ENCODE data around the gene EPB41L2. TPM values are rescaled to one million over a fixed set of nuclear protein-coding genes. Genes with fewer than 3 reads are reported as not detected.

Gene EPB41L2
- total RNA-seq, 2 experiments from 2014 or later, result 9.5 to 12.3 TPM

- H3K9me3 Mint-ChIP-seq, result peaks cover 2% of the 10 kb centered on the region
- ChIA-PET CTCF (no interaction called here), POLR2A (interaction anchor here (0.7 kb wide), 1 partner anchor 866 kb away, joined by 3 read pairs; no protein-coding TSS in a partner anchor)
- H3K4me3 ChIP-seq (ENCODE audit: low read length), result no peak overlapping the region
- H3K36me3 ChIP-seq (ENCODE audit: insufficient read depth, low read length), result no peaks in the 10 kb centered on the region
- TF ChIP-seq, protein P1, sequence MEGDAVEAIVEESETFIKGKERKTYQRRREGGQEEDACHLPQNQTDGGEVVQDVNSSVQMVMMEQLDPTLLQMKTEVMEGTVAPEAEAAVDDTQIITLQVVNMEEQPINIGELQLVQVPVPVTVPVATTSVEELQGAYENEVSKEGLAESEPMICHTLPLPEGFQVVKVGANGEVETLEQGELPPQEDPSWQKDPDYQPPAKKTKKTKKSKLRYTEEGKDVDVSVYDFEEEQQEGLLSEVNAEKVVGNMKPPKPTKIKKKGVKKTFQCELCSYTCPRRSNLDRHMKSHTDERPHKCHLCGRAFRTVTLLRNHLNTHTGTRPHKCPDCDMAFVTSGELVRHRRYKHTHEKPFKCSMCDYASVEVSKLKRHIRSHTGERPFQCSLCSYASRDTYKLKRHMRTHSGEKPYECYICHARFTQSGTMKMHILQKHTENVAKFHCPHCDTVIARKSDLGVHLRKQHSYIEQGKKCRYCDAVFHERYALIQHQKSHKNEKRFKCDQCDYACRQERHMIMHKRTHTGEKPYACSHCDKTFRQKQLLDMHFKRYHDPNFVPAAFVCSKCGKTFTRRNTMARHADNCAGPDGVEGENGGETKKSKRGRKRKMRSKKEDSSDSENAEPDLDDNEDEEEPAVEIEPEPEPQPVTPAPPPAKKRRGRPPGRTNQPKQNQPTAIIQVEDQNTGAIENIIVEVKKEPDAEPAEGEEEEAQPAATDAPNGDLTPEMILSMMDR (IDR thresholded peaks at IDR 0.05), result no peak
- H3K4me1 Mint-ChIP-seq (ENCODE audit: low read depth), result peaks cover 24% of the 10 kb centered on the region
- H3K4me3 Mint-ChIP-seq, result peak overlapping the region; percentile 54
- no peak overlapping the region for H3K27ac ChIP-seq (ENCODE audit: low read depth in 1 of 2, low read length in 2 of 2)
- intact Hi-C loops (cut with DNase I, micrococcal nuclease), result no loop called here
- H3K4me1 ChIP-seq (ENCODE audit: insufficient read depth, low read length), result peaks cover 18% of the 10 kb centered on the region
- H3K9me3 ChIP-seq (ENCODE audit: control insufficient read depth in 1 of 2, insufficient read depth in 1 of 2, low read length in 2 of 2), result no peaks in the 10 kb centered on the region
- ATAC-seq (ENCODE audit: poor library complexity) (no peak), DNase-seq (no peak)
- no peaks in the 10 kb centered on the region for H3K36me3 Mint-ChIP-seq (ENCODE audit: low read depth)
- no peaks in the 10 kb centered on the region for H3K27me3 ChIP-seq (ENCODE audit: control insufficient read depth in 1 of 2, insufficient read depth in 2 of 2, low read length in 2 of 2)
- H3K27ac Mint-ChIP-seq, result no peak overlapping the region
- no peaks in the 10 kb centered on the region for H3K27me3 Mint-ChIP-seq
These were observed 2.2 kb upstream of the EPB41L2 start for GRCh38 chr6:131065112-131065823.

GRCh38 chr6:131063764-131064272 lies 773 bp upstream of the EPB41L2 start:
- Mint-ChIP-seq H3K4me1 (ENCODE audit: low read depth) (peaks cover 26% of the 10 kb centered on the region), H3K27ac (peak overlapping the region; percentile 19), H3K9me3 (no peaks in the 10 kb centered on the region), H3K27me3 (no peaks in the 10 kb centered on the region), H3K4me3 (peak overlapping the region; percentile 81), H3K36me3 (ENCODE audit: low read depth) (no peaks in the 10 kb centered on the region)
- Histone ChIP-seq H3K27ac (ENCODE audit: low read depth in 1 of 2, low read length in 2 of 2) (no peak overlapping the region), H3K4me3 (ENCODE audit: low read length) (peak overlapping the region; percentile 86), H3K27me3 (ENCODE audit: control insufficient read depth in 1 of 2, insufficient read depth in 2 of 2, low read length in 2 of 2) (no peaks in the 10 kb centered on the region), H3K36me3 (ENCODE audit: insufficient read depth, low read length) (no peaks in the 10 kb centered on the region), H3K4me1 (ENCODE audit: insufficient read depth, low read length) (peaks cover 18% of the 10 kb centered on the region), H3K9me3 (ENCODE audit: control insufficient read depth in 1 of 2, insufficient read depth in 1 of 2, low read length in 2 of 2) (no peaks in the 10 kb centered on the region)
- intact Hi-C loops (cut with DNase I, micrococcal nuclease), result loop anchor here in 1 of 2 experiments (5.0 kb wide), 2 partner anchors 53 to 563 kb away; partner anchors contain the start of gene MED23
- TF ChIP-seq, protein P1 (IDR thresholded peaks at IDR 0.05), result no peak
- ATAC-seq (ENCODE audit: poor library complexity) (no peak), DNase-seq (peak in 1 of 14 experiments; percentile 59)
- ChIA-PET CTCF (no interaction called here), POLR2A (no interaction called here)

DNA sequence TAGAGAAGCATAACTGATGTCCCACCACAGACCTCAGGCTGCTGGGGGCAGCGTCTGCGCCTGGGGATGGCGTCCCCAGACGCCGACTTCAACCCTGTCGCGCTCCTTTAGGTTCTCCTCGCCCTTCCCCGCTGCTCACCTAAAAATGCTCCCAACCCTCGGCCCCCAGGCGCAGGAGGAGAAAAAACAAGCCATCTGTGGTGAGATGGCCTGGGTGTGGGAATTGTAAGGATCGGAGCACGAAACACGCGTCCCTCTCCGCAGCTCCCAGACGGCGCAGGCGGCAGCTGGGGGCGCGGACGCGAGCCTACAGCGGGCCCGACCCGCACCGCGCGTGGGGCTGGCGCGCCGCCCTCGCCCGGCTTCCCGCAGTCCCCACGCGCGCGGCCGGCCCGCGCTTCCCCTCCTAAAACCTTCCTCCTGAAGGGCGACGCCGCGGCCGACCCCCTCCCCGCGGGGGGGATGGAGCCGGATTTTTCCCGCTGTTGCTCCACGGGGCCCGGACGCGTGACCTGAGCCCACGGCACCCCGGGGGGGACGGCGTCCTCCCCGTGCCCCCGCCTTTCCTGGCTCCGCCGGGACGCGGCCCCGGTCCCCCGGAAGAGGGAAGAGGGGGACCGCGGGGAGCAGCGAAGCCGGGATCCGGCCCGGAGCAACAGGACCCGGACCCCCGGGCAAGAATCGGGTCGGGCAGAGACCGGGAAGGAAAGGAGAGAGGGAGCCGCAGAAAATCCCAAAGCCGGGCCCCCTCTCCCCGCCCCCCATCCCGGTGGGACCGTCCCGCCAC lies 611 bp downstream of the EPB41L2 start:
- Histone ChIP-seq H3K27ac (ENCODE audit: low read depth in 1 of 2, low read length in 2 of 2) (no peak overlapping the region), H3K4me3 (ENCODE audit: low read length) (peak overlapping the region; percentile 86), H3K9me3 (ENCODE audit: control insufficient read depth in 1 of 2, insufficient read depth in 1 of 2, low read length in 2 of 2) (no peaks in the 10 kb centered on the region), H3K36me3 (ENCODE audit: insufficient read depth, low read length) (no peaks in the 10 kb centered on the region), H3K27me3 (ENCODE audit: control insufficient read depth in 1 of 2, insufficient read depth in 2 of 2, low read length in 2 of 2) (no peaks in the 10 kb centered on the region), H3K4me1 (ENCODE audit: insufficient read depth, low read length) (peaks cover 18% of the 10 kb centered on the region)
- H3K36me3 Mint-ChIP-seq (ENCODE audit: low read depth), result no peaks in the 10 kb centered on the region
- TF ChIP-seq, protein P1 (IDR thresholded peaks at IDR 0.05), result no peak
- H3K4me3 Mint-ChIP-seq, result peak overlapping the region; percentile 91
- CTCF ChIA-PET, result no interaction called here
- H3K27ac Mint-ChIP-seq, result peak overlapping the region; percentile 45
- no peaks in the 10 kb centered on the region for H3K9me3 Mint-ChIP-seq
- no peaks in the 10 kb centered on the region for H3K27me3 Mint-ChIP-seq
- POLR2A ChIA-PET, result interaction anchor here (1.5 kb wide), 1 partner anchor 9 kb away, joined by 3 read pairs; no protein-coding TSS in a partner anchor
- DNase-seq (peak in 9 of 14 experiments; percentile 1 to 60 (median 24)), ATAC-seq (ENCODE audit: poor library complexity) (peak; percentile 44)
- intact Hi-C loops (cut with DNase I, micrococcal nuclease), result loop anchor here in 1 of 2 experiments (5.0 kb wide), 2 partner anchors 55 to 565 kb away; partner anchors contain the start of gene MED23
- H3K4me1 Mint-ChIP-seq (ENCODE audit: low read depth), result peaks cover 26% of the 10 kb centered on the region

Data from CD4-positive, alpha-beta T cell (primary cell).